WI38 (cell line): ENCODE measurements around the gene ZSCAN21.

Source experiments
- H3K4me3 ChIP-seq: 2 replicates; pipeline ENCODE4 v1.5.1; 2011; ENCODE audit warnings: low read depth, mild to moderate bottlenecking, control low read depth, low read length
- CTCF ChIP-seq: IDR thresholded peaks from 2 replicates; pipeline ENCODE4 v1.5.1; 2012; ENCODE audit warnings: low read depth, mild to moderate bottlenecking, control low read depth, low read length

ZSCAN21 gene

GRCh38 chr7:100065452-100066186 lies 16.0 kb downstream of the ZSCAN21 start:
- no peak for TF ChIP-seq CTCF
- H3K4me3 ChIP-seq, result no peak overlapping the region

GRCh38 chr7:100066953-100067352 lies 17.4 kb downstream of the ZSCAN21 start:
- no peak for TF ChIP-seq CTCF
- no peak overlapping the region for H3K4me3 ChIP-seq

GRCh38 chr7:100069991-100070390 lies 20.4 kb downstream of the ZSCAN21 start:
- no peak overlapping the region for H3K4me3 ChIP-seq
- TF ChIP-seq CTCF, result no peak

- no peak overlapping the region for H3K4me3 ChIP-seq
- no peak for TF ChIP-seq CTCF
Measured at GRCh38 chr7:100071018-100071723, 21.6 kb downstream of the ZSCAN21 start.

- H3K4me3 ChIP-seq, result no peak overlapping the region
- no peak for TF ChIP-seq CTCF
Measured at GRCh38 chr7:100072462-100072861, 22.9 kb downstream of the ZSCAN21 start.

- TF ChIP-seq CTCF, result no peak
- H3K4me3 ChIP-seq, result no peak overlapping the region
Measured at GRCh38 chr7:100074841-100075240, 25.3 kb downstream of the ZSCAN21 start.

DNA sequence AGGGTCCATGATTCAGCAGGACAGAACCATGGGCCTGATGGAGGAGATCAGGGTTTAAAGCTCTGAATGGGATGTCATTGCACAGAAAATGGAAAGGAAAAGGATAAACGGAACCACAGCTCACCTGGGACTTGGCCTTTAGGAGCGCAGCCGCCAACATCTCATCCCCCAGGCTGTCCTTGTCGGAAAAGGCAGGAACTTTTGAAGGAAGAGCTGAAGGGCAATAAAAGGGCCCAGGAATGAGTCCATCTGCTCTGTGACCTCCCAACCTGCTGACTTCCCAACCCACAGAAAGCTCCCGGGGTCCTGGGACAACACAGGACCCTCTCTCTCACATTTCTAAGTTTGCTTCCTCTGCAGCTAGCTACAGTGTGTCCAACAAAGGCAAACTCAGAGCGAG lies 25.8 kb downstream of the ZSCAN21 start:
- TF ChIP-seq CTCF, result no peak
- H3K4me3 ChIP-seq, result no peak overlapping the region
